Measurements from ENCODE around the gene GTF2F2. TPM values are rescaled to one million over a fixed set of nuclear protein-coding genes. Genes with fewer than 3 reads are reported as not detected.

Gene GTF2F2
- total and polyA plus RNA-seq, 2 experiments from 2014 or later, result 15.5 to 21.3 TPM

DNA sequence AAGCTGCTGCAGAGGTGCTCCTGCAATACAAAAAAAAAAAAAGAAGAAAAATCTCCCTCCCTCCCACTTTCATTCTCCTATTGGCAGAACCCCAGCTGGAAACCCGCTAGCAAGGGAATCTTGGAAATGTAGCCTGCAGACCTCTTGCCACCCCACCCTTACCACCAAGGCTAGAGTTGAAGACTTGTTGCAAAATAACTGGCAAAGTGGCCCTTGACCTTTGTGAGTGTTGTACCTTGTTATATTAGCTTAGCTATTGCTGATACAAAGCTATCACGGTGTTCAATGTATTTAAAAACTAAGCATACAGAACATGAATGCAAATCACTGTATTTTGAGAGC, 138.0 kb downstream of the GTF2F2 start:
- Histone ChIP-seq H3K36me3 (peaks cover 3% of the 10 kb centered on the region), H3K27ac (no peak overlapping the region), H3K27me3 (no peaks in the 10 kb centered on the region), H3K4me3 (no peak overlapping the region), H3K4me1 (ENCODE audit: low read depth) (no peaks in the 10 kb centered on the region), H3K9me3 (ENCODE audit: low read depth) (no peaks in the 10 kb centered on the region)
- peak; percentile 7 to 56 for DNase-seq (ENCODE audit: low read depth in 1 of 2, low spot score in 1 of 2)
- TF ChIP-seq, protein P1, sequence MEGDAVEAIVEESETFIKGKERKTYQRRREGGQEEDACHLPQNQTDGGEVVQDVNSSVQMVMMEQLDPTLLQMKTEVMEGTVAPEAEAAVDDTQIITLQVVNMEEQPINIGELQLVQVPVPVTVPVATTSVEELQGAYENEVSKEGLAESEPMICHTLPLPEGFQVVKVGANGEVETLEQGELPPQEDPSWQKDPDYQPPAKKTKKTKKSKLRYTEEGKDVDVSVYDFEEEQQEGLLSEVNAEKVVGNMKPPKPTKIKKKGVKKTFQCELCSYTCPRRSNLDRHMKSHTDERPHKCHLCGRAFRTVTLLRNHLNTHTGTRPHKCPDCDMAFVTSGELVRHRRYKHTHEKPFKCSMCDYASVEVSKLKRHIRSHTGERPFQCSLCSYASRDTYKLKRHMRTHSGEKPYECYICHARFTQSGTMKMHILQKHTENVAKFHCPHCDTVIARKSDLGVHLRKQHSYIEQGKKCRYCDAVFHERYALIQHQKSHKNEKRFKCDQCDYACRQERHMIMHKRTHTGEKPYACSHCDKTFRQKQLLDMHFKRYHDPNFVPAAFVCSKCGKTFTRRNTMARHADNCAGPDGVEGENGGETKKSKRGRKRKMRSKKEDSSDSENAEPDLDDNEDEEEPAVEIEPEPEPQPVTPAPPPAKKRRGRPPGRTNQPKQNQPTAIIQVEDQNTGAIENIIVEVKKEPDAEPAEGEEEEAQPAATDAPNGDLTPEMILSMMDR (IDR thresholded peaks at IDR 0.05; ENCODE audit: low read depth, low read length), result no peak

DNA sequence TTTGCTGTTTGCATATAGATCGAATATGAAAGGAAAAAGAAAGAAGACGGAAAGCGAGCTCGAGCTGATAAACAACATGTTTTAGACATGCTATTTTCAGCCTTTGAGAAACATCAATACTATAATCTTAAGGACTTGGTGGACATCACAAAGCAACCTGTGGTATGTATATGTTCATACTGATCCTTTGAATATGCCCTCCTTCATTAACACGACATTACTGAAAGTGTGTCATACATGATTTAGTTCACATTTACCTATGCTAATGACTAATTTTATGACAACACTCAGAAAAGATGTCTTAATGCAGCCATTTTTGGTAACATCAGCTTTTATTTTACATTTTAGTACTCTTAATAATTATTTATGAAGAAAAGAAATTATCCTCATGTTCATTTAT, 146.9 kb downstream of the GTF2F2 start:
- H3K9me3 ChIP-seq (ENCODE audit: low read depth), result no peaks in the 10 kb centered on the region
- DNase-seq (ENCODE audit: low read depth in 1 of 2, low spot score in 1 of 2), result no peak
- H3K27me3 ChIP-seq, result no peaks in the 10 kb centered on the region
- TF ChIP-seq, protein P1 (IDR thresholded peaks at IDR 0.05; ENCODE audit: low read depth, low read length), result no peak
- no peaks in the 10 kb centered on the region for H3K4me1 ChIP-seq (ENCODE audit: low read depth)
- no peak overlapping the region for H3K4me3 ChIP-seq
- H3K36me3 ChIP-seq, result no peaks in the 10 kb centered on the region
- H3K27ac ChIP-seq, result no peak overlapping the region

DNA sequence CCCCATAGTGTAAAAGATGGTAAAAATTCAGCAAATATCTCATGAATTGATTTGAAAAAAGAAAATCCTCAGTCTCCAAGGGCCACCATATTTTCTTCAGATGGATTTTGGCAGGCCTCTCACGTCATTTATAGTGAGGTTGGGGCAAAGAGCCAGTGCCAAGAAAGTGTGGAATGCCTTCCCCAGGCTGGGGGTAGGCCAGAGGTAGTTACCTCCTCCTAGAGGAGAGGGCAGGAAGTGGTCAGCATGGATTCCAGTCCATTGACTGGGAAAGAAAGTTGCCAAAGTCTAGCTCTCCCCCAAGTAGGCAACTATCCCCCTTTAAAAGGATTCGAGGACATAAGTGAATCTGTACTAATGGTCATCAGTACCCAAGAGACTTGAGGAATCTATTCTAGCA, 148.9 kb downstream of the GTF2F2 start:
- Histone ChIP-seq H3K4me1 (ENCODE audit: low read depth) (no peaks in the 10 kb centered on the region), H3K27ac (no peak overlapping the region), H3K4me3 (no peak overlapping the region), H3K36me3 (no peaks in the 10 kb centered on the region), H3K9me3 (ENCODE audit: low read depth) (no peaks in the 10 kb centered on the region), H3K27me3 (no peaks in the 10 kb centered on the region)
- TF ChIP-seq, protein P1 (IDR thresholded peaks at IDR 0.05; ENCODE audit: low read depth, low read length), result no peak
- peak in 1 of 2 donors; percentile 55 for DNase-seq (ENCODE audit: low read depth in 1 of 2, low spot score in 1 of 2)

DNA sequence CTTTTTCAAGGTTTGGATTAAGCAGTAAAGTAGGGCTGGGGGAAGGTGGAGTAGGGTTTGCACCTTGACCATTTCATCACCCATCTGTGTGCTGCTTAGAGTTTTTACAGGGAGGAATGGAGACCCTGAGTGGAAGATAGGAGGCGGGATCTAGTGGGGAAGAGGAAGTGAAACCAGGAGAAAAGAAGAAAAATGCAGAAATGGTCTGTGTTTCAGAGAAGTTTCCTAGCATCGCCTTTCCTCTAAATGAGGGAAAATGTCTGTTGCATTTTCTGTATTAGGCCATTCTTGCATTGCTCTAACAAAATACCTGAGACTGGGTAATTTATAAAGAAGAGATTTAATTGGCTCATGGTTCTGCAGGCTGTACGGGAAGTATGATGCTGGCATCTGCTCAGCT, 156.6 kb downstream of the GTF2F2 start:
- TF ChIP-seq, protein P1 (IDR thresholded peaks at IDR 0.05; ENCODE audit: low read depth, low read length), result no peak
- Histone ChIP-seq H3K27me3 (no peaks in the 10 kb centered on the region), H3K36me3 (no peaks in the 10 kb centered on the region), H3K9me3 (ENCODE audit: low read depth) (no peaks in the 10 kb centered on the region), H3K4me3 (no peak overlapping the region), H3K4me1 (ENCODE audit: low read depth) (no peaks in the 10 kb centered on the region), H3K27ac (no peak overlapping the region)
- DNase-seq (ENCODE audit: low read depth in 1 of 2, low spot score in 1 of 2), result no peak

DNA sequence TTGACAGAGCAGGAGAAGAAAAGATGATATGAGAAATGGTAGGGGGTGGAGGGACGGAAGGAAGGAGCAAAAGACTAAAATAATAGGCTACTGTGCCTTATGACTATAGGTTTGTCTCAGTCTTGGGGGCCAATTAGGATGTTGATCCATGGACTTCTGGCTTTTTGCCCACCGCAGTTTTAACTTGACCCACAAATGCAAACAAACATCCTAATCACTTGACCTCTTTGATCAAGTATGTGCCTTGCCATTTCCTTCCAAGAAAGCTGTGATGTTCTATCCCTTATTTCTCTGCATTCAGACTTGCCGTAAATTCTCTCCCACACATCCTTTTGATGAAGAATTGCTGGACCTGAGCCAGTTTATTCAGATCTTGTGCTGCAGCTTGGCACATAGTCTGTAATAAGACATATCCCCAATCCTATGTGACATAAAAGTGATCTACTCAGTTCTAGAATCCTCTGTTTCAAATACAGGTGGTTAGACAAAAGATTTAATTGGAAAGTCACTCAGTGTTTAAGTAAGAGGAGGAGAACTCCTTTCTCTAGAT, 157.9 kb downstream of the GTF2F2 start:
- Histone ChIP-seq H3K27me3 (no peaks in the 10 kb centered on the region), H3K9me3 (ENCODE audit: low read depth) (no peaks in the 10 kb centered on the region), H3K36me3 (no peaks in the 10 kb centered on the region), H3K27ac (no peak overlapping the region), H3K4me3 (no peak overlapping the region), H3K4me1 (ENCODE audit: low read depth) (no peaks in the 10 kb centered on the region)
- peak in 1 of 2 donors; percentile 62 for DNase-seq (ENCODE audit: low read depth in 1 of 2, low spot score in 1 of 2)
- TF ChIP-seq, protein P1 (IDR thresholded peaks at IDR 0.05; ENCODE audit: low read depth, low read length), result no peak

DNA sequence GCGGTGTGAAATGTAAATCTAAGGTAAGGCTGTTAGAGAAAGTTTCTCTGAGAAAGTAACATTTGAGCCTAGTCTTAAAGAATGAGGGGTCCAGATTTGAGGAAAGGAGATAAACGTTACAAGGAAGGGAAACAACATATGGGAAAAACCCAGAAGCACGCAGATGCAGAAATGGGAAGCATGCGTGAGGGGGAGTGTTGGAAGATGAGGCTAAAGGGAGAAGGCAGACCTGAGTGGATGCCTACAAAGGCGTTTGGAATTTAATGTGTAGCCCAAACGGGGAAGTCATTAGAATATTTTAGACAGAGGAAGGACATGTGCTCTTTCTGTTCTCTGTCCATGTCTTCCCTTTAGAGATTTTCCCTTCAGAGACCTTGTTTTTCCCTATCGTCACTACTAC, 159.7 kb downstream of the GTF2F2 start:
- TF ChIP-seq, protein P1 (IDR thresholded peaks at IDR 0.05; ENCODE audit: low read depth, low read length), result no peak
- no peak overlapping the region for H3K27ac ChIP-seq
- H3K4me3 ChIP-seq, result no peak overlapping the region
- no peaks in the 10 kb centered on the region for H3K4me1 ChIP-seq (ENCODE audit: low read depth)
- DNase-seq (ENCODE audit: low read depth in 1 of 2, low spot score in 1 of 2), result no peak
- no peaks in the 10 kb centered on the region for H3K27me3 ChIP-seq
- no peaks in the 10 kb centered on the region for H3K36me3 ChIP-seq
- H3K9me3 ChIP-seq (ENCODE audit: low read depth), result no peaks in the 10 kb centered on the region
